ENCODE results near the gene UNC13D.
A peak's percentile ranks its signal among the peaks of the same experiment; 100 is the strongest.
"Not testable (repeated sequence)": the region's sequence is repeated elsewhere in the genome, so short reads cannot be mapped to it uniquely, and the experiment has no call there.

The UNC13D gene

GRCh38 chr17:75791254-75791653, 53.0 kb downstream of the UNC13D start:
- DNase-seq = no peak

- DNase-seq = peak; percentile 91 to 97
These were observed 59.0 kb downstream of the UNC13D start for GRCh38 chr17:75785016-75785890.

- DNase-seq = peak; percentile 99
These were observed 59.7 kb downstream of the UNC13D start, which contains the start of gene UNK for GRCh38 chr17:75784473-75785015. UNK (plus strand) TSS chr17:75784806; CDS start chr17:75784881, 75 bp downstream.

GRCh38 chr17:75783803-75784472, 60.3 kb downstream of the UNC13D start:
- DNase-seq = no peak

- peak; percentile 96 to 97 for DNase-seq
These were observed 61.0 kb downstream of the UNC13D start for GRCh38 chr17:75783069-75783783.

GRCh38 chr17:75779987-75780889, 64.0 kb downstream of the UNC13D start:
- no peak for DNase-seq

GRCh38 chr17:75779250-75779986, 64.8 kb downstream of the UNC13D start:
- DNase-seq = peak; percentile 100

GRCh38 chr17:75778861-75779249, 65.3 kb downstream of the UNC13D start:
- DNase-seq = peak; percentile 54 to 71

- not testable (repeated sequence) for DNase-seq
These were observed 65.9 kb downstream of the UNC13D start for GRCh38 chr17:75778066-75778860.

- DNase-seq = no peak
These were observed 66.8 kb downstream of the UNC13D start for GRCh38 chr17:75777296-75777922.
